Progenitor cell of endocrine pancreas (in vitro differentiated cells): ENCODE data around the gene ARHGAP6. TPM values are rescaled to one million over a fixed set of nuclear protein-coding genes. Genes with fewer than 3 reads are reported as not detected.

ENCODE experiments used
- DNase-seq: peaks from one replicate; pipeline ENCODE4 v3.0.0; 2021; ENCODE audit warnings: low spot score; ENCODE audit not compliant: unreplicated experiment
- H3K27ac Mint-ChIP-seq: 2 replicates; pipeline ENCODE4 v1.8.0; 2021; ENCODE audit warnings: mild to moderate bottlenecking, moderate library complexity, mixed read lengths
- H3K27me3 Mint-ChIP-seq: 2 replicates; pipeline ENCODE4 v1.8.0; 2021; ENCODE audit warnings: mixed read lengths
- H3K36me3 Mint-ChIP-seq: 2 replicates; pipeline ENCODE4 v1.8.0; 2022; ENCODE audit warnings: mixed read lengths; ENCODE audit not compliant: insufficient read depth
- H3K4me1 Mint-ChIP-seq: 2 replicates; pipeline ENCODE4 v1.8.0; 2021; ENCODE audit warnings: low read depth, mixed read lengths
- H3K4me3 Mint-ChIP-seq: 2 replicates; pipeline ENCODE4 v1.8.0; 2021; ENCODE audit warnings: low read depth, mild to moderate bottlenecking, moderate library complexity, mixed read lengths
- H3K9me3 Mint-ChIP-seq: 2 replicates; pipeline ENCODE4 v1.8.0; 2021; ENCODE audit warnings: low read depth, mixed read lengths
- CTCF ChIP-seq: fragments of 200-600 bp; sonication (generic); IDR thresholded peaks from one replicate; pipeline ENCODE4 v1.5.0; 2021; ENCODE audit warnings: antibody characterized with exemption, mild to moderate bottlenecking; ENCODE audit not compliant: unreplicated experiment
- total RNA-seq: library from RNA; stranded (reverse); gene quantifications from 2 replicates; pipeline ENCODE4 v1.2.1, GENCODE V29; 2021

ARHGAP6 gene
- total RNA-seq, 1 donor from 2014 or later = 1.9 TPM

- no peaks in the 10 kb centered on the region for H3K36me3 Mint-ChIP-seq
- H3K9me3 Mint-ChIP-seq = peaks cover 21% of the 10 kb centered on the region
- no peak for TF ChIP-seq CTCF
- no peak overlapping the region for H3K4me3 Mint-ChIP-seq
- no peaks in the 10 kb centered on the region for H3K27me3 Mint-ChIP-seq
- DNase-seq = no peak
- H3K4me1 Mint-ChIP-seq = no peaks in the 10 kb centered on the region
- no peak overlapping the region for H3K27ac Mint-ChIP-seq
Measured at GRCh38 chrX:11474576-11474975, 191.1 kb downstream of the ARHGAP6 start.

- H3K27ac Mint-ChIP-seq = no peak overlapping the region
- no peaks in the 10 kb centered on the region for H3K4me1 Mint-ChIP-seq
- peaks cover 23% of the 10 kb centered on the region for H3K9me3 Mint-ChIP-seq
- no peak for DNase-seq
- no peak for TF ChIP-seq CTCF
- H3K27me3 Mint-ChIP-seq = no peaks in the 10 kb centered on the region
- no peak overlapping the region for H3K4me3 Mint-ChIP-seq
- no peaks in the 10 kb centered on the region for H3K36me3 Mint-ChIP-seq
Measured at GRCh38 chrX:11474021-11474420, 191.7 kb downstream of the ARHGAP6 start.

- Mint-ChIP-seq H3K9me3 (peaks cover 19% of the 10 kb centered on the region), H3K4me3 (no peak overlapping the region), H3K4me1 (no peaks in the 10 kb centered on the region), H3K27ac (no peak overlapping the region), H3K36me3 (no peaks in the 10 kb centered on the region), H3K27me3 (no peaks in the 10 kb centered on the region)
- no peak for TF ChIP-seq CTCF
- no peak for DNase-seq
Measured at GRCh38 chrX:11472879-11473278, 192.8 kb downstream of the ARHGAP6 start.

- H3K27ac Mint-ChIP-seq = no peak overlapping the region
- H3K9me3 Mint-ChIP-seq = peaks cover 17% of the 10 kb centered on the region
- no peak for TF ChIP-seq CTCF
- no peaks in the 10 kb centered on the region for H3K4me1 Mint-ChIP-seq
- H3K27me3 Mint-ChIP-seq = no peaks in the 10 kb centered on the region
- H3K4me3 Mint-ChIP-seq = no peak overlapping the region
- no peak for DNase-seq
- no peaks in the 10 kb centered on the region for H3K36me3 Mint-ChIP-seq
Measured at GRCh38 chrX:11472381-11472780, 193.3 kb downstream of the ARHGAP6 start.

GRCh38 chrX:11470250-11470974 is 195.3 kb downstream of the ARHGAP6 start:
- Mint-ChIP-seq H3K36me3 (no peaks in the 10 kb centered on the region), H3K4me1 (no peaks in the 10 kb centered on the region), H3K4me3 (no peak overlapping the region), H3K27ac (no peak overlapping the region), H3K27me3 (no peaks in the 10 kb centered on the region), H3K9me3 (peaks cover 14% of the 10 kb centered on the region)
- no peak for TF ChIP-seq CTCF
- no peak for DNase-seq
